ENCODE measurements around the gene NR2C2. TPM values are rescaled to one million over a fixed set of nuclear protein-coding genes. Genes with fewer than 3 reads are reported as not detected.

NR2C2 gene
- total RNA-seq (10 to 100 TPM; 21.8 to 56.7 (median 44.8) TPM), polyA plus RNA-seq (10 to 100 TPM; 11.4 to 23.2 TPM)
- long read RNA-seq, donor 1, partial matches to known transcripts, result 1 of 9 reads
- long read RNA-seq, donor 1, other reads (novel, unspliced or antisense), result 8 of 9 reads
- long read RNA-seq, donor 2, partial matches to known transcripts, result 58 of 67 reads
- long read RNA-seq, donor 2, other reads (novel, unspliced or antisense), result 7 of 67 reads
- long read RNA-seq, donor 3, transcript NR2C2-206 (14 exons, 2,494 nt), result major isoform, 5 of 12 reads
- long read RNA-seq, donor 3, partial matches to known transcripts, result 0 of 12 reads
- long read RNA-seq, donor 3, other reads (novel, unspliced or antisense), result 7 of 12 reads

- peak; percentile 86 to 93 (median 90) for DNase-seq
- H3K9me3 ChIP-seq, result no peaks in the 10 kb centered on the region
- no peaks in the 10 kb centered on the region for H3K27me3 ChIP-seq
- 0% methylated on average over 12 to 108 of the region's 108 CpGs for WGBS, 3 donors
- TF ChIP-seq POLR2A (IDR thresholded peaks at IDR 0.05) (peak; percentile 80), EP300 (IDR thresholded peaks at IDR 0.05) (no peak)
- H3K27ac ChIP-seq, result peak within 1 kb of the TSS; percentile 99 to 100
- H3K36me3 ChIP-seq, result no peaks in the 10 kb centered on the region
- peaks cover 6% of the 10 kb centered on the region for H3K4me1 ChIP-seq (ENCODE audit: insufficient read depth)
- H3K4me3 ChIP-seq, result peak within 1 kb of the TSS; percentile 82
- intact Hi-C loops (cut with DNase I), result loop anchor here in 1 of 4 donors (10.0 kb wide), 1 partner anchor 772 kb away; the partner anchor contains the start of genes LSM3 and XPC
Observed at GRCh38 chr3:14947100-14947885, at the start of gene NR2C2. Gene NR2C2, plus strand, starts transcription at chr3:14947583. Its CDS starts 56,332 bp downstream, at chr3:15003915.

GRCh38 chr3:14898929-14899328, 48.5 kb upstream of the NR2C2 start:
- no peaks in the 10 kb centered on the region for H3K27me3 ChIP-seq
- no peak for DNase-seq
- no peak for TF ChIP-seq POLR2A (IDR thresholded peaks at IDR 0.05)
- no peak for TF ChIP-seq CTCF (IDR thresholded peaks at IDR 0.05)
- TF ChIP-seq EP300 (IDR thresholded peaks at IDR 0.05), result no peak
- no peak overlapping the region for H3K27ac ChIP-seq
- H3K36me3 ChIP-seq, result no peaks in the 10 kb centered on the region
- H3K4me3 ChIP-seq, result no peak overlapping the region
- no peaks in the 10 kb centered on the region for H3K9me3 ChIP-seq
- H3K4me1 ChIP-seq (ENCODE audit: insufficient read depth), result no peaks in the 10 kb centered on the region
- intact Hi-C loops (cut with DNase I), result no loop called here
- WGBS, 3 donors, result 80 to 84% (median 83%) methylated on average over 7 of the region's 7 CpGs

- TF ChIP-seq EP300 (IDR thresholded peaks at IDR 0.05) (no peak), CTCF (IDR thresholded peaks at IDR 0.05) (no peak), POLR2A (IDR thresholded peaks at IDR 0.05) (no peak)
- intact Hi-C loops (cut with DNase I), result loop anchor here in 1 of 4 donors (10.0 kb wide), 1 partner anchor 995 kb away; no protein-coding TSS in a partner anchor
- Histone ChIP-seq H3K27ac (no peak overlapping the region), H3K4me1 (ENCODE audit: insufficient read depth) (no peaks in the 10 kb centered on the region), H3K4me3 (no peak overlapping the region), H3K27me3 (no peaks in the 10 kb centered on the region), H3K9me3 (no peaks in the 10 kb centered on the region), H3K36me3 (no peaks in the 10 kb centered on the region)
- WGBS, 3 donors, result 79 to 89% (median 81%) methylated on average over 9 of the region's 9 CpGs
- peak in 1 of 5 donors; percentile 36 for DNase-seq
Observed at GRCh38 chr3:14899993-14900618, 47.3 kb upstream of the NR2C2 start.

GRCh38 chr3:14900881-14901873, 46.2 kb upstream of the NR2C2 start:
- no peak for TF ChIP-seq POLR2A (IDR thresholded peaks at IDR 0.05)
- no peak for TF ChIP-seq CTCF (IDR thresholded peaks at IDR 0.05)
- no peak for TF ChIP-seq EP300 (IDR thresholded peaks at IDR 0.05)
- H3K27me3 ChIP-seq, result no peaks in the 10 kb centered on the region
- H3K9me3 ChIP-seq, result no peaks in the 10 kb centered on the region
- intact Hi-C loops (cut with DNase I), result loop anchor here in 1 of 4 donors (10.0 kb wide), 1 partner anchor 996 kb away; no protein-coding TSS in a partner anchor
- DNase-seq, result no peak
- H3K4me1 ChIP-seq (ENCODE audit: insufficient read depth), result no peaks in the 10 kb centered on the region
- H3K36me3 ChIP-seq, result no peaks in the 10 kb centered on the region
- H3K27ac ChIP-seq, result no peak overlapping the region
- WGBS, 3 donors, result 86 to 91% (median 88%) methylated on average over 15 of the region's 15 CpGs
- no peak overlapping the region for H3K4me3 ChIP-seq

Measured in ovary (tissue), 10 donors.